ENCODE data around the gene GNB1L. TPM values are rescaled to one million over a fixed set of nuclear protein-coding genes. Genes with fewer than 3 reads are reported as not detected.

Gene GNB1L
- total RNA-seq, 1 experiment from 2014 or later = 12.2 TPM

GRCh38 chr22:19853058-19853878, 1.4 kb downstream of the GNB1L start:
- Histone ChIP-seq H3K9me3 (ENCODE audit: control insufficient read depth, insufficient read depth, low read depth, low read length) (no peaks in the 10 kb centered on the region), H3K4me3 (ENCODE audit: low read depth in 2 of 2, low read length in 2 of 2) (peak overlapping the region; percentile 74 to 86), H3K36me3 (ENCODE audit: control insufficient read depth, insufficient read depth, low read length) (peaks cover 11% of the 10 kb centered on the region; the same call in 1 of the 2 replicates), H3K27me3 (ENCODE audit: control insufficient read depth, insufficient read depth, low read length) (no peaks in the 10 kb centered on the region), H3K27ac (ENCODE audit: low read length) (peak overlapping the region; percentile 88), H3K4me1 (ENCODE audit: control insufficient read depth, insufficient read depth, low read length) (peaks cover 53% of the 10 kb centered on the region)
- ChIA-PET POLR2A (no interaction called here), CTCF (no interaction called here)
- TF ChIP-seq TCF7L2 (IDR thresholded peaks at IDR 0.05; ENCODE audit: low read depth, low read length) = no peak
- no peak for TF ChIP-seq POLR2AphosphoS5 (IDR thresholded peaks at IDR 0.05; ENCODE audit: low read depth, low read length)
- TF ChIP-seq CTCF (IDR thresholded peaks at IDR 0.05) = no peak
- no peak for TF ChIP-seq SIN3A (IDR thresholded peaks at IDR 0.05; ENCODE audit: borderline replicate concordance, insufficient read depth, low read depth, low read length)
- TF ChIP-seq REST (IDR thresholded peaks at IDR 0.05; ENCODE audit: insufficient read depth in 1 of 2, low read depth in 2 of 2, low read length in 1 of 2) = no peak
- in situ Hi-C loops (cut with HindIII; ENCODE audit: low pct_unique_long_range_greater_than_20kb, low sequenced_read_pairs) (no loop called here), intact Hi-C loops (cut with micrococcal nuclease; ENCODE audit: unreplicated experiment) (no loop called here)
- BruUV-seq (replicated peaks) = no TSS peak
- ATAC-seq = no peak
- no peak for DNase-seq (ENCODE audit: low read depth, low spot score)

- ChIA-PET POLR2A (no interaction called here), CTCF (no interaction called here)
- ATAC-seq (no peak), DNase-seq (ENCODE audit: low read depth, low spot score) (no peak)
- Histone ChIP-seq H3K36me3 (ENCODE audit: control insufficient read depth, insufficient read depth, low read length) (peaks cover 11% of the 10 kb centered on the region; the same call in 1 of the 2 replicates), H3K4me1 (ENCODE audit: control insufficient read depth, insufficient read depth, low read length) (peaks cover 53% of the 10 kb centered on the region), H3K4me3 (ENCODE audit: low read depth in 2 of 2, low read length in 2 of 2) (peak overlapping the region; percentile 74 to 86), H3K27ac (ENCODE audit: low read length) (peak overlapping the region; percentile 88; the same call in 1 of the 2 replicates), H3K9me3 (ENCODE audit: control insufficient read depth, insufficient read depth, low read depth, low read length) (no peaks in the 10 kb centered on the region), H3K27me3 (ENCODE audit: control insufficient read depth, insufficient read depth, low read length) (no peaks in the 10 kb centered on the region)
- no TSS peak for BruUV-seq (replicated peaks)
- intact Hi-C loops (cut with micrococcal nuclease; ENCODE audit: unreplicated experiment) (no loop called here), in situ Hi-C loops (cut with HindIII; ENCODE audit: low pct_unique_long_range_greater_than_20kb, low sequenced_read_pairs) (no loop called here)
- TF ChIP-seq SIN3A (IDR thresholded peaks at IDR 0.05; ENCODE audit: borderline replicate concordance, insufficient read depth, low read depth, low read length) (no peak), CTCF (IDR thresholded peaks at IDR 0.05) (no peak), POLR2AphosphoS5 (IDR thresholded peaks at IDR 0.05; ENCODE audit: low read depth, low read length) (no peak), TCF7L2 (IDR thresholded peaks at IDR 0.05; ENCODE audit: low read depth, low read length) (no peak), REST (IDR thresholded peaks at IDR 0.05; ENCODE audit: insufficient read depth in 1 of 2, low read depth in 2 of 2, low read length in 1 of 2) (no peak)
Measured at GRCh38 chr22:19852177-19852781, 2.4 kb downstream of the GNB1L start.

Data from Panc1 (cell line).